Neural progenitor cell (in vitro differentiated cells): ENCODE measurements around the gene RAB3A.
"Not testable (repeated sequence)": the region's sequence is repeated elsewhere in the genome, so short reads cannot be mapped to it uniquely, and the experiment has no call there.

Experiments
- EZH2 ChIP-seq: fragments of 200-600 bp; sonication (generic); IDR thresholded peaks from 2 replicates; pipeline ENCODE4 v1.6.1; 2017; ENCODE audit warnings: antibody characterized with exemption, mild to moderate bottlenecking, moderate library complexity
- TF ChIP-seq, protein P1 (sequence below): fragments of 200-600 bp; sonication (generic); IDR thresholded peaks from 2 replicates; pipeline ENCODE4 v1.5.1; 2017; ENCODE audit warnings: antibody characterized with exemption, mild to moderate bottlenecking

- TF ChIP-seq, protein P1, sequence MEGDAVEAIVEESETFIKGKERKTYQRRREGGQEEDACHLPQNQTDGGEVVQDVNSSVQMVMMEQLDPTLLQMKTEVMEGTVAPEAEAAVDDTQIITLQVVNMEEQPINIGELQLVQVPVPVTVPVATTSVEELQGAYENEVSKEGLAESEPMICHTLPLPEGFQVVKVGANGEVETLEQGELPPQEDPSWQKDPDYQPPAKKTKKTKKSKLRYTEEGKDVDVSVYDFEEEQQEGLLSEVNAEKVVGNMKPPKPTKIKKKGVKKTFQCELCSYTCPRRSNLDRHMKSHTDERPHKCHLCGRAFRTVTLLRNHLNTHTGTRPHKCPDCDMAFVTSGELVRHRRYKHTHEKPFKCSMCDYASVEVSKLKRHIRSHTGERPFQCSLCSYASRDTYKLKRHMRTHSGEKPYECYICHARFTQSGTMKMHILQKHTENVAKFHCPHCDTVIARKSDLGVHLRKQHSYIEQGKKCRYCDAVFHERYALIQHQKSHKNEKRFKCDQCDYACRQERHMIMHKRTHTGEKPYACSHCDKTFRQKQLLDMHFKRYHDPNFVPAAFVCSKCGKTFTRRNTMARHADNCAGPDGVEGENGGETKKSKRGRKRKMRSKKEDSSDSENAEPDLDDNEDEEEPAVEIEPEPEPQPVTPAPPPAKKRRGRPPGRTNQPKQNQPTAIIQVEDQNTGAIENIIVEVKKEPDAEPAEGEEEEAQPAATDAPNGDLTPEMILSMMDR = not testable (repeated sequence)
- TF ChIP-seq EZH2 = not testable (repeated sequence)
These were observed 6.1 kb upstream of the RAB3A start for GRCh38 chr19:18209912-18210311.
